Measurements from ENCODE around the gene RERE. TPM values are rescaled to one million over a fixed set of nuclear protein-coding genes. Genes with fewer than 3 reads are reported as not detected.

The RERE gene
- total RNA-seq, 1 donor from 2014 or later, result 115 TPM

DNA sequence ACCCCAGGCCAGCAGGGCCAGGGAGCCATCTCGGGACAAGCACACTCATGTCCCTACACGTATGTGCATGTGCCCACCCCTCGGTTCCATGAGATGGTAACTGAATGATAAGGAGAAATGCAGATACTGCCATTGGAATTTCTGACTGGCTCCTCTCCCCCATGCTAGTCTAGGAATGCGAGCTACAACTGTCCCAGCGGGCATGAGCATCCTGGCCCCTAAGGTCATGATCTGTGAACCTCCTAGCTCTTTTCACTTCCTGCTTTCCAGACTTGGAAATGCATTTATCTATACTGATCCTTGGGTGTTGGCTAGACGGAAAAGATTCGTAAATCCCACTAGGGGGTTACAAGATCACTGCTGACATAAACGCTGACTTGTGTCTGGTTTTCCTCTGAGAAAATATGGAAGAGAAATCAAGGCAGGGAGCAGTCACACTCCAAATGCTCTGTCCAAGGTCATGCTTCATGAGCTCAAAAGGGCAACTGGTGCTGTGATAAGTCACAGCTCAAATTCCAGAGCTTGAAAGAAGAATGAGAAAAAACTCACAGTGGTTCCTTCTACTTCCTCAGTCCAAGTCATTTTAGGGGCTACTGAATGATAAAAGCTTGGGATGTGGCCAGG is 449.8 kb downstream of the RERE start:
- no peak for ATAC-seq
- peak; percentile 20 for DNase-seq
- intact Hi-C loops (cut with micrococcal nuclease), result no loop called here

DNA sequence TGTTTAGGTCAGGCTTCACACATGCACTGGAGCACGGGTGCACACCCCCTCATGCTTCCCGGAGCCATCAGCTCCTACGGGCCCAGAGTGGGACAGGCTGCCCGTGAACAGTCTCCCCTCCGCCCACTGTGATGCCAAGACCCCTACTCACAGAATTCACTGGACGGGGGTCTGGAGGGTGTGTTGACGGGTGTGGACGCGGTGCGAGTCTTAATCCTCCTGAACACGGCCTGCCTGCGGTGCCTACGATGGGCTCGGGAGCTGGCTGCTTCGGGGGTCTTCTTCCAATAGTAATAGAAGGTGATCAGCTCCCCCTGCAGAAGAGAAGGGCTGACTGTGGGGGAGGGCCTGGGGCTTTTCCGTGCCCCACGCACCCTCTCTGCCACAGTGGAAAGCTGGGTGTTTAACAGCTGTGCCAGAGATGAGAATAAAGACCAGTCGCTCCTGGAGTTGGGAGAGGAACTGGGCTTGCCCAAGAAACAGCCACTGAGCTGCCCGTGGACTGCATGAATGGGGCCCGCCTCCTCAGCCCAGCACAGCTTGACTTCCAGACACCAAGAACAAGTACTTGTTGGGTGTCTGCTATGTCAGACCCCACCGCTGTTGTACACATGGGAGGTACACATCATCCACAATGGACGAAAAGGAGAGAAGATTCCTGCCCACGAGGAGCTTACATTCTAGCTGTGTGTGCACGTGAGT is 451.6 kb downstream of the RERE start:
- ATAC-seq, result peak; percentile 4
- intact Hi-C loops (cut with micrococcal nuclease), result no loop called here
- peak; percentile 39 for DNase-seq

GRCh38 chr1:8364528-8365442 is 452.7 kb downstream of the RERE start:
- DNase-seq (peak; percentile 82), ATAC-seq (peak; percentile 60)
- intact Hi-C loops (cut with micrococcal nuclease), result no loop called here

DNA sequence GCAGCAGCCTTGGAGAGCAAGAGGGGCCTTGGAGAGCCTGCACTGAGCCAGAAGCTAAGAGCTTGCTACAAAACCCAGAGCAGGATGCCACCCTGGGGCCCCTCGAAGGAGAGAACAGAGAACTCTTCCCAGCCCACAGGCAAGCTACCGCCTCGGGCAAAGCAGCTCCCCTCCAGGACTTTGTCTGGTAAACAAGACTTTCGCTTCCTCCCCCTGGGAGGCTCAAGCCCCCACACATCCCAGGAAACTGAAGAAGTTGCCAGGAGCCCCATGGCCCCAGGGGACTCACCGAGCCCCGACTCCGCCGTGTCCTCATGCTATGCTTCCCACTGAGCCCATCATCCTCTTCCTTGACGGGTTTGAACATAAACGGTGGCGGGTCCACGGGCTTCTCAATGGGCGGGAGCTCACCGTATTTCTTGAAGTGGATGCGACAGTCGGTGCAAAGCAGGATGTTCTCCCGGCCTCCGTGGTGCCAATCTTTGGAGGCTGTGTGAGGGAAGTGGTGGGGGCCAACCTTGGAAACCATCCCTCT is 453.6 kb downstream of the RERE start:
- ATAC-seq, result no peak
- intact Hi-C loops (cut with micrococcal nuclease), result no loop called here
- DNase-seq, result peak; percentile 41

DNA sequence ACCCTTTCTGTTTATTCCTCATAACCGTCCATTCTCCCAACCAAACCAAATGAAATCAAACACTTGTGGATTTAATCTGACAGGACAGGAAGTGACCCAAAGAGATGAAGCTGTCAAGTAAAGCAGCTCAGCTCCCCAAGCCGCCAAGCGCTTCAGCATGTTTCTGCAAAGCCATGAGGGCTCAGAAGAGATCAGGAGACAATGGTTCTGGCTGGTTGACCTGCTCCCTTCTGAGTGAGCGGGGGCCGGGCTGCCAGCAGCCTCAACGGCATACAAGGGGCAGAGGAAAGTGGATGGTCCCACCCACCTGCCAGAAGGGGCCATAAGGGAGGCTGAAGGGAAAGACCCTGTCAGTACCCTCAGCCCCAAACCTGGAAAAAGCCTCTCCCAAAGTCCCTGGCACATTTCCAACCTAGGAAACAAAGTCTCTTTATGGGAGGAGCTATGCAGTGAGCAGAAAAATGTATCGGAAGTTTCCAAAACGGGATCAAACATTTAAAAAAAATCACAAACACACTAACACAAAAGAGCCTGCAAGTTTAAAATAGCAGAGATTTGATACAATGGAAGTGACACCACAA is 454.2 kb downstream of the RERE start:
- intact Hi-C loops (cut with micrococcal nuclease), result no loop called here
- peak; percentile 52 for DNase-seq
- no peak for ATAC-seq

GRCh38 chr1:8362701-8363101 is 454.7 kb downstream of the RERE start:
- ATAC-seq, result peak; percentile 31

GRCh38 chr1:8361198-8361849 is 456.1 kb downstream of the RERE start:
- intact Hi-C loops (cut with micrococcal nuclease), result no loop called here
- ATAC-seq (no peak), DNase-seq (peak; percentile 28)

More at GRCh38 chr1:8362701-8363101, 454.7 kb downstream of the RERE start:
- peak; percentile 63 for DNase-seq
- intact Hi-C loops (cut with micrococcal nuclease), result no loop called here

- ATAC-seq (no peak), DNase-seq (peak; percentile 30)
- intact Hi-C loops (cut with micrococcal nuclease), result no loop called here
Observed at GRCh38 chr1:8360493-8361197, 456.8 kb downstream of the RERE start.

GRCh38 chr1:8359617-8360481 is 457.6 kb downstream of the RERE start:
- ATAC-seq, result no peak
- DNase-seq, result peak; percentile 30
- intact Hi-C loops (cut with micrococcal nuclease), result no loop called here

DNA sequence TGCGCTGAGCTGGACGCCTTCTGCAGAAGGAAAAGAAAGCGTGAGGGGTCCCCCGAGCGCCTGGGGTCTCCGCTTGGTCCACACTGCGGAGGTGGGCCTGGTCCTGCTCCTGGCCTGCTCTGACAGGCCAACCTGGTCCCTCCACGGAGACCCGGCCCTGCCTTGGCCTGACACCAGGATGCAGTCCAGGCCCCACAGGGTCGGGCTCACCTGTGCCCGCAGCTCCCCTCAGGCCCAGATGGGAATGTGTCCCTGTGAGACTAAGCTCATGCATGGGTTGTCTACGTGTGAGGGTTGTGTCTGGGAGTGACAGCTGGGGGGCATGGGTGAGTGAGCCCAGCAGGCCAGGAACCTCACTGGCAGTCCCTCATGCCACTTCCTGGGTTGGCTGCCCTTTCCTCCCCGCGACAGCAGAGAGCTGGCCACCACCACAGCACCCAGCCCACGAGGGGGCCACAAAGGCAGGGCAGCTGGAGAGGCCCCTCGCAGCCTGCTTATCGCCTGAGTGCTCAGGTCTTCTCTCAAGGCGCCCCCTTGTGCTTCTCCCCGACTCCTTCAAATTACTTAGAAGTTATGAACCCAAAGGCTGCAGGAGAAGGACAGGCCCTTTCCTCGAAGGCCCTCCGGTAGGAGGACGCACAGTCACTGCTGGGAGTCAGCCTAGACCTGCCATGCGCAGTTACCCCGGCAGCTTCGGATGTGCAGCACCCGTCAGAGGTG is 458.4 kb downstream of the RERE start:
- DNase-seq (peak; percentile 28), ATAC-seq (no peak)
- intact Hi-C loops (cut with micrococcal nuclease), result no loop called here

- intact Hi-C loops (cut with micrococcal nuclease), result no loop called here
- no peak for ATAC-seq
Observed at GRCh38 chr1:8358241-8358896, 459.1 kb downstream of the RERE start.

DNA sequence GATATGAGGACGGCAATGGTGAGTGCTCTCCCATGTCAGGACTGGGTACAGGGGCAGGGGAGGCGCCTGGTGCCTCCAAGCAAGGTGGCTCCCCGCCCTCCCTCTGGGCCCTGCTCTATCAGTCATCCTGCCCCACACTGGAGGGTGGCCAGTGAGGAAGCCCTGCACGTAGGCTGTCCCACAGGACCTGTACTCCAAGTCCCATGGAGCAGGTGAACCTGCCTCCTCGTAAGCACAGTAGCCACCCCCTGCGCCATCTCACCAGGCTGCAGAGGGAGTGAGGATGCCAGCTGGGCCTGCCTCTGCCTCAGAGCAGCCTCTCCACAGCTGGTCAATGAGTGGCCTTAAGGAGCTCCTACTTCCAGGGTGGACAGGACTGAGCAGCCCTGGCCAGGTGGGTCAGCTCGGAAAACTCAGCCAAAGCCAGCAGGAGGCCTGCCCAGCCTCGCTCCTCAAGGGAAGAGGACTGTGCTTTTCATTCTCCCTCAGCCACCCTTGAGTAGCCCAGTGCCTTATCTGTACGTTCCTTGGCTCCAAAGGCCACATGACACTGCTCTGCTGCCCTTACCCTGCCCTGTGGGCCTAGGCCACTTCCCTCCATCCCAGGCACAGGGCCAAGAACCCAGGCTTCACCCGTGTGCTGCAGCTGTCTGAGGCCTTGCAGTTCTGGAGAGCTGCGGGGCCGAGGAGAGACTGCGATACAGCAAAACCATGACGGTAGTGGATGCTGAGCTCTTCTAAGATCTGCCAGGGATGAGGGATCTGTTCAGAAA is 459.9 kb downstream of the RERE start:
- intact Hi-C loops (cut with micrococcal nuclease), result no loop called here
- peak; percentile 61 for DNase-seq
- ATAC-seq, result peak; percentile 30

More at GRCh38 chr1:8358241-8358896, 459.1 kb downstream of the RERE start:
- DNase-seq, result peak; percentile 30

DNA sequence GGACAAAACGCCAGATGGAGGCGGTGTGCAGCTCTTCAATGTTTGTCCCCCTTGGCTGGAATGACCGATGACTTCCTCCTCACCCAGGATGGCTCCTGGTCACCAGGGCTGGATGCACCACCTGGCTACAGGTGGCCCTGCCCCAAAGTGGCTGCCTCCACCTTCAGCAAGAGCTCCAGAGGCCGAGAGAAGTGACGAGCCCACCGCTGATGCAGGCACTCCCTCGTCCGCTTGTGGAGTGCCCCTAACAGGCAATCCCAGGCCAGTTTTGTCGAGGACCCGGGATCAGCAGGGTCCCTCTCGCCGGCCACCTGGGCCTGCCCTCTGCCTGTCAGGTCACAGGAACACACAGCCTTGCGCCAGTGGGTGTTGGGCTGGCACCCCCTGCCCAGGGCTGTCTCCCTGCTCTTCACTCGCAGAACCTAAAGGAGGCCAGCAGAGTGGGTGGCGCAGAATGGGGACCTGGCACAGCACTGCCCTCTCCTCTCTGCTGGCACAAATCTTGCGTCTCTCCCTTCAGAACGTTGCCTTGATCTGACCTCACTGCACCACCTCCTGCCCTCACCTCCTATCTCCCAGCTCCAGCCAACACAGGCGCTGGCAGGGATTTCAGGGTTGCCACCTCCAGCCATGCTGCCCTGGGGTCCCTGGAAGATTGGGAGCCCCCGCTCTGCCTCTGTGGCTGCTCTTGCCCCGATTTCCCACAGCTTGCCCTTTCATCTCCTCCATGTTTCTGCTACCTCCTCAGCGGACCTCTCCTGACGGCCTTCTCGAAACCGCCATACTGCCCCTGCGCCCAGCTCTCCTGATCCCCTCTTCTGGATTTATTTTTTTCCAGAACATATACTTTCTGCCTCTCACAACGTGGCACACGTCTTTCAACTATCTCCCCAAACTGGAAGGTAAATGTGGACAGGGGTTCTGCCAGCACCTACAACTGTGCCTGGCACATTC is 460.9 kb downstream of the RERE start:
- ATAC-seq, result peak; percentile 21
- intact Hi-C loops (cut with micrococcal nuclease), result no loop called here
- peak; percentile 32 for DNase-seq

All from left ventricle myocardium superior (tissue), 1 donor.